ENCODE measurements around the gene ARL16. TPM values are rescaled to one million over a fixed set of nuclear protein-coding genes. Genes with fewer than 3 reads are reported as not detected.

ARL16 gene
- total RNA-seq, 4 donors from 2014 or later = 29.2 to 45.1 (median 36.2) TPM

DNA sequence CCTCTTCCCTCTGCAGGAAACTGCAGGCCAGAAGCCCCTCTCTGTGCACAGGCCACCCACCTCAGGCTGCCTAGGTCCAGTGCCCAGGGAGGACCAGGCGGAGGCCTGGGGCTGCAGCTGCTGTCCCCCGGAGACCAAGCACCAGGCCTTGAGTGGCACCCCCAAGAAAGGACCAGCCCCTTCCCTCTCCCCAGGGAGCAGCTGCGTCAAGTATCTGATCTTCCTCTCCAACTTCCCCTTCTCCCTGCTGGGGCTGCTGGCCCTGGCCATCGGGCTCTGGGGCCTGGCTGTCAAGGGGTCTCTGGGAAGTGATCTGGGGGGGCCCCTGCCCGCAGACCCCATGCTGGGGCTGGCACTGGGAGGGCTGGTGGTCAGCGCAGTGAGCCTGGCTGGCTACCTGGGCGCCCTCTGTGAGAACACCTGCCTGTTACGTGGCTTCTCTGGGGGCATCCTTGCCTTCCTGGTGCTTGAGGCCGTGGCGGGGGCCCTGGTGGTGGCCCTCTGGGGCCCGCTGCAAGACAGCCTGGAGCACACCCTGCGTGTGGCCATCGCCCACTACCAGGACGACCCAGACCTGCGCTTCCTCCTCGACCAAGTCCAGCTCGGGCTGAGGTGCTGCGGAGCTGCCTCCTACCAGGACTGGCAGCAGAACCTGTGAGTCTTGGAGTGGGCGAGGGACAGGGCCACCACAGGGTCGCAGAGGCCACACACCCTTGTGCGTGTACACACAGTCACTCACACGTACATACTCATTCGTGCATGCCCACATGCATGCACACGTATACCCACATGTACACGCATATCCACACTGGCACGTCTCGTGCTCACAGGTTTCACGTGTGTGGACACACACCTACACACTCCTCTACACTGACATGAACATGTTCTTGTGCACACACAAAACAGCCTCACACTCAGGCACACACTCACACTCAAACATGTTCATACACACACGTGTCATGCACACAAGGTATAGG, 38.3 kb downstream of the ARL16 start:
- H3K4me3 ChIP-seq (ENCODE audit: low read depth, poor library complexity, severe bottlenecking) = no peak overlapping the region
- DNase-seq (ENCODE audit: low spot score in 2 of 2) = no peak
- intact Hi-C loops (cut with DNase I; ENCODE audit: low total_unique reads) = no loop called here
- WGBS, 2 donors = 85 to 88% methylated on average over 26 of the region's 29 CpGs
- no peak for TF ChIP-seq POLR2A (IDR thresholded peaks at IDR 0.05)
- TF ChIP-seq, protein P1, sequence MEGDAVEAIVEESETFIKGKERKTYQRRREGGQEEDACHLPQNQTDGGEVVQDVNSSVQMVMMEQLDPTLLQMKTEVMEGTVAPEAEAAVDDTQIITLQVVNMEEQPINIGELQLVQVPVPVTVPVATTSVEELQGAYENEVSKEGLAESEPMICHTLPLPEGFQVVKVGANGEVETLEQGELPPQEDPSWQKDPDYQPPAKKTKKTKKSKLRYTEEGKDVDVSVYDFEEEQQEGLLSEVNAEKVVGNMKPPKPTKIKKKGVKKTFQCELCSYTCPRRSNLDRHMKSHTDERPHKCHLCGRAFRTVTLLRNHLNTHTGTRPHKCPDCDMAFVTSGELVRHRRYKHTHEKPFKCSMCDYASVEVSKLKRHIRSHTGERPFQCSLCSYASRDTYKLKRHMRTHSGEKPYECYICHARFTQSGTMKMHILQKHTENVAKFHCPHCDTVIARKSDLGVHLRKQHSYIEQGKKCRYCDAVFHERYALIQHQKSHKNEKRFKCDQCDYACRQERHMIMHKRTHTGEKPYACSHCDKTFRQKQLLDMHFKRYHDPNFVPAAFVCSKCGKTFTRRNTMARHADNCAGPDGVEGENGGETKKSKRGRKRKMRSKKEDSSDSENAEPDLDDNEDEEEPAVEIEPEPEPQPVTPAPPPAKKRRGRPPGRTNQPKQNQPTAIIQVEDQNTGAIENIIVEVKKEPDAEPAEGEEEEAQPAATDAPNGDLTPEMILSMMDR (IDR thresholded peaks at IDR 0.05) = no peak

DNA sequence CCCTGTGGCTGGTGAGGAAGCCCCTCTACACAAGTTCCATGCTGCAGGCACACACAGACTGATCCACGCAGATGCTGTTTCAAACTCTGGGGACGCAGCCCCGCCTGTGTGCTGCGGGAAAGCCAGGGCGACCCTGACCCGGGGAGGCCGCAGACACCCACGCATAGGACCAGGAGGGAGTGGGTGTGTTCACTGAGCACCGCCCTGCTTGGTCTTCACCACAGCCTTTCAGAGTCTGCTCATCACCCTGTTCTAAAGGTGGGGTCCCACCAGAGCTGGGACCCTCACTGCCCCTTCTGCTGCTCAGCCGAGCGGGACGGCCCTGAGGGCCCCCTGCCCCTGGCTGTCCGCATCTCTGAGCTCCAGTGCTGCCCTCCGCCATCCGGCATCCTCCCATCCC, 39.1 kb downstream of the ARL16 start:
- intact Hi-C loops (cut with DNase I; ENCODE audit: low total_unique reads) = no loop called here
- DNase-seq (ENCODE audit: low spot score in 2 of 2) = no peak
- H3K4me3 ChIP-seq (ENCODE audit: low read depth, poor library complexity, severe bottlenecking) = no peak overlapping the region
- 86 to 93% methylated on average over 13 to 15 of the region's 15 CpGs for WGBS, 2 donors
- TF ChIP-seq, protein P1 (IDR thresholded peaks at IDR 0.05) = no peak
- TF ChIP-seq POLR2A (IDR thresholded peaks at IDR 0.05) = no peak

DNA sequence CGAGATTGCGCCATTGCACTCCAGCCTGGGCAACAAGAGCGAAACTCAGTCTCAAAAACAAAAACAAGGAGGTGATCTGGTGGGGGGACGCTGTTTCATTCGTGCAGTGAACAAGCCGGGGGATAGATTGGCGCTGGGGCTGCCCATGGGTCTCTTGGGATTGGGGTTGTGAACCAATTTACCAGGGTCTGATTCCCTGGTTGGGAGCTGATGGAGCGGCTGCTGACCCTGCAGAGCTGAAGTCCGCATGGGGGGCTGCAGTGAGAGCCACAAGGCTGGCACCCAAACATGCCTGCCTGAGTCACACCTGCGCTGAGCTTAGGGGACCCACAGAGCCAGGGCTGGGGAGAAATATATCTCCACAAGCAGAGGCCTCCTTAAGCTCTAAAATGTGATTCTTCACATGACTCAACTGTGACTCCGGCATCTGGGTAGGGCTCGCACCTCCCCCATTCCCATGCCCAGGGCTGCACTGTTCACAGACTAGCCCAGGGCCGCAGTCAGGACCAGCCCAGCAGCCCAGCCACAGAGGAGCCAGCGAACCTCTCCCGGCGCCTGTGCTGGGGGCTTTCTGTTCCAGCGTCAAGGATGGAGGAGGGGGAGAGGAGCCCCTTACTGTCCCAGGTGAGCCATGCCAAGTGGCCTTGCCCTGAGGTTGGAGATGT, 41.6 kb downstream of the ARL16 start:
- 85 to 87% methylated on average over 16 to 17 of the region's 17 CpGs for WGBS, 2 donors
- no peak for DNase-seq (ENCODE audit: low spot score in 2 of 2)

DNA sequence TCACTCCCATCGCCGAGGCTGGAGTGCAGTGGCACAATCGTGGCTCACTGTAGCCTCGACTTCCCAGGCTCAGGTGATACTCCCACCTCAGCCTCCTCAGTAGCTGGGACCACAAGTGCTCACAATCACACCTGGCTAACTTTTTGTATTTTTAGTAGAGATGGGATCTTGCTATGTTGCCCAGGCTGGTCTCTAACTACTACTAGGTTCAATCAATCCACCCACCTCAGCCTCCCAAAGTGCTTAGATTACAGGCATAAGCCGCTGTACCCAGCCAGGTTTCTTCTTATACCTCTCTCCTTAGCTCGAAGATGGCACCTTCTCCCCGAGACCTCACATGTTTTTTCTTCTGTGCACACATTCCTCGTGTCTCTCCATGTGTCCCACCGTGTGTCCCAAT, 43.6 kb downstream of the ARL16 start:
- DNase-seq (ENCODE audit: low spot score in 2 of 2) = no peak
- no peak for TF ChIP-seq POLR2A (IDR thresholded peaks at IDR 0.05)
- TF ChIP-seq, protein P1 (IDR thresholded peaks at IDR 0.05) = no peak
- WGBS, 2 donors = 91 to 94% methylated on average over 9 of the region's 9 CpGs
- intact Hi-C loops (cut with DNase I; ENCODE audit: low total_unique reads) = no loop called here
- H3K4me3 ChIP-seq (ENCODE audit: low read depth, poor library complexity, severe bottlenecking) = no peak overlapping the region

More for the DNA sequence above, 41.6 kb downstream of the ARL16 start:
- no peak overlapping the region for H3K4me3 ChIP-seq (ENCODE audit: low read depth, poor library complexity, severe bottlenecking)
- intact Hi-C loops (cut with DNase I; ENCODE audit: low total_unique reads) = no loop called here
- no peak for TF ChIP-seq POLR2A (IDR thresholded peaks at IDR 0.05)
- TF ChIP-seq, protein P1 (IDR thresholded peaks at IDR 0.05) = no peak

DNA sequence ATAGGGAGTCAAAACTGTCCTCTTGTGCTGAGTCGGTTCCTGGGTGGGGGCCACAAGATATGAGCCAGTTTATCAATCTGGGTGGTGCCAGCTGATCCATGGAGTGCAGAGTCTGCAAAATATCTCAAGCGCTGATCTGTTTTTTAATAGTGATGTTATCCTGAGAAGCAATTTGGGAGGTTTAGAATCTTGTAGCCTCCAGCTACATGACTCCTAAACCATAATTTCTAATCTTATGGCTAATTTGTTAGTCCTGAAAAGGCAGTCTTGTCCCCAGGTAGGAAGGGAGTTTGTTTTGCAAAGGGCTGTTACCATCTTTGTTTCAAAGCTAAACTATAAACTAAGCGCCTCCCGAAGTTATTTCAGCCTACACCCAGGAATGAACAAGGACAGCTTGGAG, 44.9 kb downstream of the ARL16 start:
- TF ChIP-seq, protein P1 (IDR thresholded peaks at IDR 0.05) = no peak
- no peak for TF ChIP-seq POLR2A (IDR thresholded peaks at IDR 0.05)
- intact Hi-C loops (cut with DNase I; ENCODE audit: low total_unique reads) = no loop called here
- WGBS, 2 donors = 49 to 56% methylated on average over 4 of the region's 4 CpGs
- no peak overlapping the region for H3K4me3 ChIP-seq (ENCODE audit: low read depth, poor library complexity, severe bottlenecking)
- DNase-seq (ENCODE audit: low spot score in 2 of 2) = no peak
